ENCODE data around the gene PPM1M. TPM values are rescaled to one million over a fixed set of nuclear protein-coding genes. Genes with fewer than 3 reads are reported as not detected.

Gene PPM1M
- total and polyA plus RNA-seq, 10 of the 15 experiments (the other 5 are each of a cell fraction or from before 2014, with no cell fraction given) = 7.3 to 24.8 (median 15.8) TPM

DNA sequence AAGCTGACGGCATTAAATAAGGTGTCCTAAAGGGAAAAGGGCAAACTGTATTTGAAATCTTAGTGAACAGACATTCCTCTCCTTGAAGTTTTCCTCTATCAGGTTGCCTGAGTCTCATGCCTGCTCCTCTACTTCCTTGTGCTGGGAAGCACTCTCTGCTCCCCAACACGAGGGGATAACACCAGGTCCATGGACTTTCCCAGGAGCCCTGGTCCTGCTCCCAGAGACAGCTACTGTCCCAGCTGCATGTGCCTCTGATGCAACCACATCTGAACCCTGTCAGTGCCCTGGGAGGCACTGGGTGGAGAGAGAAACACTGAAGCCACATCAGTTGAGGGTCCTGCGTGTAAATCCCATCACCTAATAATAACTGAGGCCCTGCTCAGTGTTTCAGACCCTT lies 27.5 kb upstream of the PPM1M start:
- no peak overlapping the region for H3K4me2 ChIP-seq (ENCODE audit: control insufficient read depth, insufficient read depth)
- peaks cover 7 to 15% of the 10 kb centered on the region in 2 experiments for H3K36me3 ChIP-seq (ENCODE audit: control insufficient read depth in 2 of 2, insufficient read depth in 2 of 2, low read length in 1 of 2)
- POLR2A ChIA-PET = interaction anchor here (0.8 to 1.5 kb wide), 2 partner anchors 9 to 16 kb away, joined by 4 to 5 read pairs; no protein-coding TSS in a partner anchor
- intact Hi-C loops (cut with micrococcal nuclease; ENCODE audit: unreplicated experiment) = no loop called here
- peaks cover 14% of the 10 kb centered on the region for H3K4me1 ChIP-seq (ENCODE audit: control insufficient read depth, insufficient read depth, low read length)
- RAD21 ChIA-PET (ENCODE audit: unreplicated experiment) = interaction anchor here (0.7 to 4.9 kb wide), 4 partner anchors 63 to 163 kb away, joined by 3 to 53 read pairs (median 4); no protein-coding TSS in a partner anchor
- ATAC-seq = no peak
- H2AFZ ChIP-seq (ENCODE audit: control insufficient read depth, low read depth, low read length) = no peak overlapping the region
- DNase-seq (ENCODE audit: low read depth, low spot score) = no peak
- H3K79me2 ChIP-seq (ENCODE audit: control insufficient read depth, insufficient read depth, low read length) = no peaks in the 10 kb centered on the region
- no peak for FAIRE-seq
- 69% methylated on average over 3 of the region's 3 CpGs for WGBS (ENCODE audit: insufficient coverage, insufficient replicate concordance, low lambda C conversion rate, missing lambda C conversion rate)
- in situ Hi-C loops (cut with MboI) = no loop called here
- H3K9me3 ChIP-seq (replicated peaks; ENCODE audit: control insufficient read depth, insufficient read depth, low read length) = no peaks in the 10 kb centered on the region
- no peak overlapping the region for H3K27ac ChIP-seq (ENCODE audit: control insufficient read depth, insufficient read depth)
- no TSS peak for BruUV-seq (replicated peaks)
- SMC1A ChIA-PET (ENCODE audit: uncharacterized antibody, unreplicated experiment) = interaction anchor here (10.5 kb wide), 1 partner anchor 119 kb away, joined by 112 read pairs; no protein-coding TSS in a partner anchor
- no peaks in the 10 kb centered on the region for H3K27me3 ChIP-seq (replicated peaks in 1 of 2; ENCODE audit: control insufficient read depth in 2 of 2, insufficient read depth in 2 of 2, low read length in 1 of 2)
- no peak overlapping the region for H3K9ac ChIP-seq (ENCODE audit: control insufficient read depth, insufficient read depth, low read length)
- no peak overlapping the region for H3K4me3 ChIP-seq
- CTCF ChIA-PET = interaction anchor here (0.6 to 8.5 kb wide), 5 partner anchors 13 to 122 kb away, joined by 3 to 129 read pairs (median 53); no protein-coding TSS in a partner anchor
- H4K20me1 ChIP-seq (ENCODE audit: control insufficient read depth, insufficient read depth) = no peaks in the 10 kb centered on the region
- no peak for TF ChIP-seq STAT3 (IDR thresholded peaks at IDR 0.05; ENCODE audit: low read depth, low read length)
- no peak for TF ChIP-seq SMAD1 (IDR thresholded peaks at IDR 0.05; ENCODE audit: low read depth, partially characterized antibody)
- TF ChIP-seq, protein P1, sequence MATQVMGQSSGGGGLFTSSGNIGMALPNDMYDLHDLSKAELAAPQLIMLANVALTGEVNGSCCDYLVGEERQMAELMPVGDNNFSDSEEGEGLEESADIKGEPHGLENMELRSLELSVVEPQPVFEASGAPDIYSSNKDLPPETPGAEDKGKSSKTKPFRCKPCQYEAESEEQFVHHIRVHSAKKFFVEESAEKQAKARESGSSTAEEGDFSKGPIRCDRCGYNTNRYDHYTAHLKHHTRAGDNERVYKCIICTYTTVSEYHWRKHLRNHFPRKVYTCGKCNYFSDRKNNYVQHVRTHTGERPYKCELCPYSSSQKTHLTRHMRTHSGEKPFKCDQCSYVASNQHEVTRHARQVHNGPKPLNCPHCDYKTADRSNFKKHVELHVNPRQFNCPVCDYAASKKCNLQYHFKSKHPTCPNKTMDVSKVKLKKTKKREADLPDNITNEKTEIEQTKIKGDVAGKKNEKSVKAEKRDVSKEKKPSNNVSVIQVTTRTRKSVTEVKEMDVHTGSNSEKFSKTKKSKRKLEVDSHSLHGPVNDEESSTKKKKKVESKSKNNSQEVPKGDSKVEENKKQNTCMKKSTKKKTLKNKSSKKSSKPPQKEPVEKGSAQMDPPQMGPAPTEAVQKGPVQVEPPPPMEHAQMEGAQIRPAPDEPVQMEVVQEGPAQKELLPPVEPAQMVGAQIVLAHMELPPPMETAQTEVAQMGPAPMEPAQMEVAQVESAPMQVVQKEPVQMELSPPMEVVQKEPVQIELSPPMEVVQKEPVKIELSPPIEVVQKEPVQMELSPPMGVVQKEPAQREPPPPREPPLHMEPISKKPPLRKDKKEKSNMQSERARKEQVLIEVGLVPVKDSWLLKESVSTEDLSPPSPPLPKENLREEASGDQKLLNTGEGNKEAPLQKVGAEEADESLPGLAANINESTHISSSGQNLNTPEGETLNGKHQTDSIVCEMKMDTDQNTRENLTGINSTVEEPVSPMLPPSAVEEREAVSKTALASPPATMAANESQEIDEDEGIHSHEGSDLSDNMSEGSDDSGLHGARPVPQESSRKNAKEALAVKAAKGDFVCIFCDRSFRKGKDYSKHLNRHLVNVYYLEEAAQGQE (IDR thresholded peaks at IDR 0.05; ENCODE audit: low read depth, low read length) = no peak
- no peak for TF ChIP-seq WRNIP1 (IDR thresholded peaks at IDR 0.05; ENCODE audit: borderline replicate concordance, low read depth, low read length)
- no peak for TF ChIP-seq USF1 (IDR thresholded peaks at IDR 0.05; ENCODE audit: borderline replicate concordance, extremely low read length, insufficient read depth, low read depth, low read length)
- TF ChIP-seq, protein P2, sequence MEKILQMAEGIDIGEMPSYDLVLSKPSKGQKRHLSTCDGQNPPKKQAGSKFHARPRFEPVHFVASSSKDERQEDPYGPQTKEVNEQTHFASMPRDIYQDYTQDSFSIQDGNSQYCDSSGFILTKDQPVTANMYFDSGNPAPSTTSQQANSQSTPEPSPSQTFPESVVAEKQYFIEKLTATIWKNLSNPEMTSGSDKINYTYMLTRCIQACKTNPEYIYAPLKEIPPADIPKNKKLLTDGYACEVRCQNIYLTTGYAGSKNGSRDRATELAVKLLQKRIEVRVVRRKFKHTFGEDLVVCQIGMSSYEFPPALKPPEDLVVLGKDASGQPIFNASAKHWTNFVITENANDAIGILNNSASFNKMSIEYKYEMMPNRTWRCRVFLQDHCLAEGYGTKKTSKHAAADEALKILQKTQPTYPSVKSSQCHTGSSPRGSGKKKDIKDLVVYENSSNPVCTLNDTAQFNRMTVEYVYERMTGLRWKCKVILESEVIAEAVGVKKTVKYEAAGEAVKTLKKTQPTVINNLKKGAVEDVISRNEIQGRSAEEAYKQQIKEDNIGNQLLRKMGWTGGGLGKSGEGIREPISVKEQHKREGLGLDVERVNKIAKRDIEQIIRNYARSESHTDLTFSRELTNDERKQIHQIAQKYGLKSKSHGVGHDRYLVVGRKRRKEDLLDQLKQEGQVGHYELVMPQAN (conservative IDR thresholded peaks at IDR 0.05) = no peak
- TF ChIP-seq, protein P3, sequence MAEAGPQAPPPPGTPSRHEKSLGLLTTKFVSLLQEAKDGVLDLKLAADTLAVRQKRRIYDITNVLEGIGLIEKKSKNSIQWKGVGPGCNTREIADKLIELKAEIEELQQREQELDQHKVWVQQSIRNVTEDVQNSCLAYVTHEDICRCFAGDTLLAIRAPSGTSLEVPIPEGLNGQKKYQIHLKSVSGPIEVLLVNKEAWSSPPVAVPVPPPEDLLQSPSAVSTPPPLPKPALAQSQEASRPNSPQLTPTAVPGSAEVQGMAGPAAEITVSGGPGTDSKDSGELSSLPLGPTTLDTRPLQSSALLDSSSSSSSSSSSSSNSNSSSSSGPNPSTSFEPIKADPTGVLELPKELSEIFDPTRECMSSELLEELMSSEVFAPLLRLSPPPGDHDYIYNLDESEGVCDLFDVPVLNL (IDR thresholded peaks at IDR 0.05; ENCODE audit: low read depth, low read length) = no peak
- TF ChIP-seq, protein P4, sequence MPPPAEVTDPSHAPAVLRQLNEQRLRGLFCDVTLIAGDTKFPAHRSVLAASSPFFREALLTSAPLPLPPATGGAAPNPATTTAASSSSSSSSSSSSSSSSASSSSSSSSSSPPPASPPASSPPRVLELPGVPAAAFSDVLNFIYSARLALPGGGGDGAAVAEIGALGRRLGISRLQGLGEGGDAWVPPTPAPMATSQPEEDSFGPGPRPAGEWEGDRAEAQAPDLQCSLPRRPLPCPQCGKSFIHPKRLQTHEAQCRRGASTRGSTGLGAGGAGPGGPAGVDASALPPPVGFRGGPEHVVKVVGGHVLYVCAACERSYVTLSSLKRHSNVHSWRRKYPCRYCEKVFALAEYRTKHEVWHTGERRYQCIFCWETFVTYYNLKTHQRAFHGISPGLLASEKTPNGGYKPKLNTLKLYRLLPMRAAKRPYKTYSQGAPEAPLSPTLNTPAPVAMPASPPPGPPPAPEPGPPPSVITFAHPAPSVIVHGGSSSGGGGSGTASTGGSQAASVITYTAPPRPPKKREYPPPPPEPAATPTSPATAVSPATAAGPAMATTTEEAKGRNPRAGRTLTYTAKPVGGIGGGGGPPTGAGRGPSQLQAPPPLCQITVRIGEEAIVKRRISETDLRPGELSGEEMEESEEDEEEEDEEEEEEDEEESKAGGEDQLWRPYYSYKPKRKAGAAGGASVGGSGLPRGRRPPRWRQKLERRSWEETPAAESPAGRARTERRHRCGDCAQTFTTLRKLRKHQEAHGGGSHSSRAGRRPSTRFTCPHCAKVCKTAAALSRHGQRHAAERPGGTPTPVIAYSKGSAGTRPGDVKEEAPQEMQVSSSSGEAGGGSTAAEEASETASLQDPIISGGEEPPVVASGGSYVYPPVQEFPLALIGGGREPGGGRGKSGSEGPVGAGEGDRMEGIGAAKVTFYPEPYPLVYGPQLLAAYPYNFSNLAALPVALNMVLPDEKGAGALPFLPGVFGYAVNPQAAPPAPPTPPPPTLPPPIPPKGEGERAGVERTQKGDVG (CRISPR knock-in tag; IDR thresholded peaks at IDR 0.05) = no peak
- no peak for TF ChIP-seq RBBP5 (conservative IDR thresholded peaks at IDR 0.05)
- TF ChIP-seq EED (IDR thresholded peaks at IDR 0.05; ENCODE audit: low read depth) = no peak
- TF ChIP-seq SIN3A (IDR thresholded peaks at IDR 0.05; ENCODE audit: low read depth, low read length) = no peak
